ENCODE measurements around the gene MEG3. TPM values are rescaled to one million over a fixed set of nuclear protein-coding genes. Genes with fewer than 3 reads are reported as not detected.

The MEG3 gene
- total and polyA plus RNA-seq, 9 of the 15 experiments (the other 6 are each of a cell fraction or from before 2014, with no cell fraction given) = 0.10 to 5.3 (median 1.0) TPM; not detected in 1

- TF ChIP-seq CBX1 (IDR thresholded peaks at IDR 0.05; ENCODE audit: low read depth) = peak; percentile 62; the same call in 1 of the 2 replicates
- no peak for TF ChIP-seq MTF1 (CRISPR knock-in tag; IDR thresholded peaks at IDR 0.05; ENCODE audit: borderline replicate concordance)
- TF ChIP-seq CHD2 (IDR thresholded peaks at IDR 0.05; ENCODE audit: low read depth, low read length) = no peak
- peak; percentile 93 for TF ChIP-seq ZBTB33 (CRISPR knock-in tag; IDR thresholded peaks at IDR 0.05)
- no peak for TF ChIP-seq SMAD3 (CRISPR knock-in tag; conservative IDR thresholded peaks at IDR 0.05)
- peak; percentile 77 for TF ChIP-seq CBX5 (IDR thresholded peaks at IDR 0.05; ENCODE audit: borderline replicate concordance, low read depth)
- no peak for TF ChIP-seq KDM4B (IDR thresholded peaks at IDR 0.05; ENCODE audit: borderline replicate concordance in 2 of 2, low read depth in 1 of 2)
- TF ChIP-seq TRIM24 (IDR thresholded peaks at IDR 0.05) = peak; percentile 36 to 67; a peak in 3 of 4 replicates
- TF ChIP-seq IRF2 (CRISPR knock-in tag; IDR thresholded peaks at IDR 0.05) = no peak
- TF ChIP-seq TRIM28 (IDR thresholded peaks at IDR 0.05) = peak; percentile 93
- TF ChIP-seq HDAC8 (tag; IDR thresholded peaks at IDR 0.05) = no peak
- TF ChIP-seq CBX3 (IDR thresholded peaks at IDR 0.05; ENCODE audit: borderline replicate concordance in 1 of 2, low read length in 2 of 2) = peak in 1 of 2 experiments; percentile 48; a peak in 1 of 3 replicates
- no peak for TF ChIP-seq PCBP1 (IDR thresholded peaks at IDR 0.05; ENCODE audit: low read depth, low read length, poor library complexity, severe bottlenecking)
- no peak for TF ChIP-seq CBX8 (IDR thresholded peaks at IDR 0.05; ENCODE audit: borderline replicate concordance, extremely low read depth, low read depth, low read length, poor library complexity, severe bottlenecking)
- TF ChIP-seq SMAD2 (IDR thresholded peaks at IDR 0.05; ENCODE audit: low read depth, low read length) = no peak
- no peak for TF ChIP-seq MBD1 (CRISPR knock-in tag; IDR thresholded peaks at IDR 0.05)
- TF ChIP-seq ATF7 (IDR thresholded peaks at IDR 0.05) = no peak
- TF ChIP-seq, protein P1, sequence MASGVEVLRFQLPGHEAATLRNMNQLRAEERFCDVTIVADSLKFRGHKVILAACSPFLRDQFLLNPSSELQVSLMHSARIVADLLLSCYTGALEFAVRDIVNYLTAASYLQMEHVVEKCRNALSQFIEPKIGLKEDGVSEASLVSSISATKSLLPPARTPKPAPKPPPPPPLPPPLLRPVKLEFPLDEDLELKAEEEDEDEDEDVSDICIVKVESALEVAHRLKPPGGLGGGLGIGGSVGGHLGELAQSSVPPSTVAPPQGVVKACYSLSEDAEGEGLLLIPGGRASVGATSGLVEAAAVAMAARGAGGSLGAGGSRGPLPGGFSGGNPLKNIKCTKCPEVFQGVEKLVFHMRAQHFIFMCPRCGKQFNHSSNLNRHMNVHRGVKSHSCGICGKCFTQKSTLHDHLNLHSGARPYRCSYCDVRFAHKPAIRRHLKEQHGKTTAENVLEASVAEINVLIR (CRISPR knock-in tag; IDR thresholded peaks at IDR 0.05) = no peak
- TF ChIP-seq ZNF586 (CRISPR knock-in tag; conservative IDR thresholded peaks at IDR 0.05) = no peak
- TF ChIP-seq, protein P2, sequence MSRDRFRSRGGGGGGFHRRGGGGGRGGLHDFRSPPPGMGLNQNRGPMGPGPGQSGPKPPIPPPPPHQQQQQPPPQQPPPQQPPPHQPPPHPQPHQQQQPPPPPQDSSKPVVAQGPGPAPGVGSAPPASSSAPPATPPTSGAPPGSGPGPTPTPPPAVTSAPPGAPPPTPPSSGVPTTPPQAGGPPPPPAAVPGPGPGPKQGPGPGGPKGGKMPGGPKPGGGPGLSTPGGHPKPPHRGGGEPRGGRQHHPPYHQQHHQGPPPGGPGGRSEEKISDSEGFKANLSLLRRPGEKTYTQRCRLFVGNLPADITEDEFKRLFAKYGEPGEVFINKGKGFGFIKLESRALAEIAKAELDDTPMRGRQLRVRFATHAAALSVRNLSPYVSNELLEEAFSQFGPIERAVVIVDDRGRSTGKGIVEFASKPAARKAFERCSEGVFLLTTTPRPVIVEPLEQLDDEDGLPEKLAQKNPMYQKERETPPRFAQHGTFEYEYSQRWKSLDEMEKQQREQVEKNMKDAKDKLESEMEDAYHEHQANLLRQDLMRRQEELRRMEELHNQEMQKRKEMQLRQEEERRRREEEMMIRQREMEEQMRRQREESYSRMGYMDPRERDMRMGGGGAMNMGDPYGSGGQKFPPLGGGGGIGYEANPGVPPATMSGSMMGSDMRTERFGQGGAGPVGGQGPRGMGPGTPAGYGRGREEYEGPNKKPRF (IDR thresholded peaks at IDR 0.05; ENCODE audit: low read depth, low read length) = no peak
These were observed 15.0 kb upstream of the MEG3 start (continued) for GRCh38 chr14:100810861-100811461.

Data from K562 (cell line).